ENCODE measurements around the gene POLR2J3.
"Not testable (repeated sequence)": the region's sequence is repeated elsewhere in the genome, so short reads cannot be mapped to it uniquely, and the experiment has no call there.

POLR2J3 gene

GRCh38 chr7:102572261-102573239, at the start of gene POLR2J3:
TSS of gene POLR2J3 (minus strand) at chr7:102572583. CDS start at chr7:102572521, 62 bp downstream.
- DNase-seq: not testable (repeated sequence)

GRCh38 chr7:102618122-102618521, 45.7 kb upstream of the POLR2J3 start:
- not testable (repeated sequence) for DNase-seq

GRCh38 chr7:102616507-102617125, 44.2 kb upstream of the POLR2J3 start, which contains the start of gene RASA4:
TSS of gene RASA4 (minus strand) at chr7:102616756. CDS start at chr7:102616689, 67 bp downstream.
- not testable (repeated sequence) for DNase-seq

GRCh38 chr7:102615930-102616329, 43.5 kb upstream of the POLR2J3 start:
- DNase-seq: not testable (repeated sequence)

- DNase-seq: not testable (repeated sequence)
Observed at GRCh38 chr7:102614873-102615272, 42.5 kb upstream of the POLR2J3 start.

GRCh38 chr7:102614346-102614697, 41.9 kb upstream of the POLR2J3 start:
- not testable (repeated sequence) for DNase-seq

- DNase-seq: not testable (repeated sequence)
Observed at GRCh38 chr7:102613575-102614345, 41.4 kb upstream of the POLR2J3 start.

- DNase-seq: not testable (repeated sequence)
Observed at GRCh38 chr7:102611675-102612325, 39.4 kb upstream of the POLR2J3 start.

GRCh38 chr7:102611013-102611674, 38.8 kb upstream of the POLR2J3 start:
- not testable (repeated sequence) for DNase-seq

- not testable (repeated sequence) for DNase-seq
Observed at GRCh38 chr7:102610441-102610840, 38.1 kb upstream of the POLR2J3 start.

GRCh38 chr7:102609734-102610133, 37.4 kb upstream of the POLR2J3 start:
- not testable (repeated sequence) for DNase-seq

GRCh38 chr7:102606848-102607247, 34.5 kb upstream of the POLR2J3 start:
- not testable (repeated sequence) for DNase-seq

GRCh38 chr7:102604431-102605145, 32.2 kb upstream of the POLR2J3 start:
- not testable (repeated sequence) for DNase-seq

GRCh38 chr7:102602317-102602716, 29.9 kb upstream of the POLR2J3 start:
- DNase-seq: not testable (repeated sequence)

- not testable (repeated sequence) for DNase-seq
Observed at GRCh38 chr7:102599699-102600098, 27.3 kb upstream of the POLR2J3 start.

- DNase-seq: not testable (repeated sequence)
Observed at GRCh38 chr7:102596036-102596435, 23.7 kb upstream of the POLR2J3 start.

- DNase-seq: not testable (repeated sequence)
Observed at GRCh38 chr7:102593637-102594334, 21.4 kb upstream of the POLR2J3 start.

- DNase-seq: not testable (repeated sequence)
Observed at GRCh38 chr7:102592477-102593019, 20.2 kb upstream of the POLR2J3 start.

GRCh38 chr7:102589857-102590256, 17.5 kb upstream of the POLR2J3 start:
- not testable (repeated sequence) for DNase-seq

GRCh38 chr7:102583495-102583894, 11.1 kb upstream of the POLR2J3 start:
- DNase-seq: not testable (repeated sequence)
